GM19023 (cell line): ENCODE results near the gene BTBD19.
A peak's percentile ranks its signal among the peaks of the same experiment; 100 is the strongest.
"Not testable (repeated sequence)": the region's sequence is repeated elsewhere in the genome, so short reads cannot be mapped to it uniquely, and the experiment has no call there.

Experiments
- ATAC-seq: cut with Tn5 transposase; IDR thresholded peaks from one replicate; pipeline ENCODE4 v1.9.1; 2021; ENCODE audit warnings: mild to moderate bottlenecking, moderate library complexity; ENCODE audit not compliant: unreplicated experiment

The BTBD19 gene

DNA sequence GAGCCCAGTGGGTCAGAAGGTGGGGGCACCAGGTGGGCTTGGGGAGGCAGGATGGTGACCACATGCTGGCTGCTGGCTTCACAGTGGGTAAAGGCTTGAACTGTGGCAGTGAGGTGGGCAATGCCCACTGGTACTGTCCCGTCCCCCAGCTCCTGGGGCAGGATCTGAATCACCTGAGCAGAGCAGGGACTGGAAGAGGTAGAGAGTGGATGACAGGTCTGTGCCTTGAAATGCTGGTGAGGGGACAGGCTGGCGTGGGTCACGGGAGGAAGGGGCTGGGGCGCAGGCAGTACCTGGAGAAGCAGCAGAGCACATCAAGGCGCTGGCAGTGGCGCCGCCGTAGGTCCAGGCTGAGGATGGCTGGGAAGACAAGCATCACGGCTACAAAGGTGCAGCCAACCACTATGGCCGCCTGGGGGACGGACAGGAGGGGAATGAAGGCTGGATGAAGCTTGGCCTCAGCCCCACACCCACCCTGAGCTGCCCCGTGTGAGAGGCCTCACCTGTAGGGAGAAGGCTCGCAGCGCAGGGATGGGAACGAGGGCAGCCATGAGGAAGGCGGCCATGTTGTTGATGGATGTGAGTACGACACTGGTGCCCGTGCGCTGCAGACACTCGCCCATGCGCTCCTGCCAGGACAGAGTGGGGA lies 19.8 kb downstream of the BTBD19 start:
- no peak for ATAC-seq

DNA sequence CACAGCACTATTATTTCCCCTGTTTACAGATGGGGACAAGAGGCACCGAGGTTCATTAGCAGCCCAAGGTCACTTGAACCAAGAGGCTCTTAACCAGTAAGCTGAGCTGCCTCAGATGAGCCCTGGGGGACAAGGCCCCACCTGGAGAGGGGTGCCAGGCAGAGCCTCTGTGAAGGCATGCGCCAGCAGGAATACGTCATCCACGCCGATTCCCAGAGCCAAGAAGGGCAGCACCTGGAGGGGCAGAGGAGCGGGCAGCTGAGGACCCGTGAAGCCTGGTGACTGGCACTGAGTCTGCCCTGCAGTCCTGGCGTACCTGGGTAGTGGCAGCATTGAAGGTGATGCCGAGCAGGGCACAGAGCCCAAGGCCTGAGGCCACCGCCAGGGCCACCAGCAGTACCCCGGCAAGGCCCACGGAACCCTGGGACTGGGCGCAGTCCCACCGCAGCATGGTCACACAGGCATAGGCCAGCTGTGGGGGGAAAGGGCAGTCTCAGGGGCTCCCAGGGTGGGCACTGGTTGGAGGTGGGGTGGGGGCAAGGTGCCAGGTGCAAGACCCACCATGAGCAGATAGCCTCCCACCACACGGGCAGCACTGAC lies 20.6 kb downstream of the BTBD19 start:
- ATAC-seq, result no peak

- ATAC-seq, result no peak
Measured at GRCh38 chr1:44829506-44830384, 21.4 kb downstream of the BTBD19 start.

DNA sequence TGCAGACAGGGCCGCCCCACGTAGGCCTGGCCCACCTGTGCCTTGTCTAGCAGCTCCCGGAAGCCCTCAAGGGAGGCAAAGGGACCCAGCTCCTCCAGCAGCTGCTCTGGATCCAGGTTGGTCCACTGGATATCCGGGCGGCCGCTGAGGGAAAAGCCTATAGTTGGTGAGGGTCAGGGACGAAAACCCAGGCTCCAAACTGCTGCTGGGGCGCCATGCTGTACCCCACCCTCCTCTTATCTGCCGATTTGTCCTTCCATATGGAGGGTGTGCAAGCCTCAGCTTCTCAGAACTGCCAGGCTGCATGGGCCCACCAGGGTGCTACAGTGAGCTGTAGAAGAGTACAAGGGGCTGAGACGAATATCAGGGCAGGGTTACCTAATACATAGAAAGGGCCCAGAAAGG lies 22.6 kb downstream of the BTBD19 start:
- ATAC-seq, result no peak

DNA sequence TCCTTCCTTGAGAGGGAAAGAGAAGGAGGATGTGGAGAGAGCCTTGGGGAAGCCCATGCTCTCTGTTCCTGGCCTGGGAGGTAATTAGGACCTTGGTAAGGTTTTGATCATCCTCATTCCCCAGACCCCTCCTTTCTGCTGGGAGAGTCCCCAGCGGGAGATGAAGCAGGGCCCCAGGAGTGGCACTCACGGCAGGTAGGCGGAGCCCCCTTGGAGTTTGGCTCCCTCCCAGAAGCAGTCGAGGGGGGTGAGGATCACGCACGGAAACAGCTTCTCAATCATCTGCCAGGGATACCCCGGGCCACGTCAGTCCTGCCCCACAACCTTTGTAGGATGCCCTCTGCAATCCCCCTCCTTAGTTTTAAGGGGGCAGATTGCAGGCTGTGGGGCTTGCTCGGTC lies 23.2 kb downstream of the BTBD19 start:
- no peak for ATAC-seq

DNA sequence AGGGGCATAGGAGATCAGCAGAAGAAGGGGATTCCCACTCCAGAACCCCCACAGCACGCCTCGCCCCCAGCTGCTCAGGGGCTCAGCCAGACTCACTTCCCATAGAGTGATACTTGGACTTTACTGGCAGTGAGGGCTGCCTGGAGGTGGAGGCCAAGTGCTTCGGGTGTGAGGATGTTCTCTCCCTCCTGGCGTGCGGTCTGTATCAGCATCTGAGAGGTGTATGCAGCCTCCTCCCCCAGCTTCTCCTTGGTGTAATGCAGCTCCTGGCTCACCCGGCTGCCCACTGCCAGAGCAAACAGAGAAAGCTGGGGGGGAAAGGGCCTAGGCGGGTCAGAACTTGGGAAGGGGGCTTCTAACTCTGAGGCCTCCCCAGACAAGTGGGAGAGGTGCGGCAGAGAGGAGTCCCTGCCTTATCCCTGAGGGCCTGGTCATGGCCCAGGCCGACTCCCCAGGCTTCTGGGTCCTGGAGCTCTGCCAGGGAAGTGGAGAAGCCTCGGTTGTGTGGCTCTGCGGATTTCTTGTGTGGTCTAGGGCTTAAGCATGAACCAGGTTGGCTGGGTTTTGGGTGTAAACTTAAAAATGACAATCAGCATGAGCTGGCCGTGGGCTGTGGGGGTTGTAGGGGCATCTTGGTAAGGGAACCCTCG lies 23.9 kb downstream of the BTBD19 start:
- no peak for ATAC-seq

DNA sequence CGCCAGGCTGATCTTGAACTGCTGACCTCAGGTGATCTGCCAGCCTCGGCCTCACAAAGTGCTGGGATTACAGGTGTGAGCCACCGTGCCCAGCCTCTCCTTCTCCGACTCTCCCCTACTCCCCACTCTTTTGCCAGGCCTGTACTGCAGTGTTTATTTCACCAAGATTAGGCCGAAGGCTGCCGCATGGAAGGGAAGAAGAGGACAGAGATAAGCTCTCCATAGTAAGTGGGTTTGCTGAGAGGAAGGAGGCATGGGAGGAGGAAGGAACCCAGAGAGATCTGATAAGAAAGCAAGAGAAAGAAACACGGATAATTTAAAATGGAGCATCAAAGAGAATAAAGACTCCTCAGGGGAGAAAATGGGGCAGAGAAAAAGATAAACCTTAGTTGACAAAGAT lies 26.0 kb downstream of the BTBD19 start:
- ATAC-seq, result no peak

DNA sequence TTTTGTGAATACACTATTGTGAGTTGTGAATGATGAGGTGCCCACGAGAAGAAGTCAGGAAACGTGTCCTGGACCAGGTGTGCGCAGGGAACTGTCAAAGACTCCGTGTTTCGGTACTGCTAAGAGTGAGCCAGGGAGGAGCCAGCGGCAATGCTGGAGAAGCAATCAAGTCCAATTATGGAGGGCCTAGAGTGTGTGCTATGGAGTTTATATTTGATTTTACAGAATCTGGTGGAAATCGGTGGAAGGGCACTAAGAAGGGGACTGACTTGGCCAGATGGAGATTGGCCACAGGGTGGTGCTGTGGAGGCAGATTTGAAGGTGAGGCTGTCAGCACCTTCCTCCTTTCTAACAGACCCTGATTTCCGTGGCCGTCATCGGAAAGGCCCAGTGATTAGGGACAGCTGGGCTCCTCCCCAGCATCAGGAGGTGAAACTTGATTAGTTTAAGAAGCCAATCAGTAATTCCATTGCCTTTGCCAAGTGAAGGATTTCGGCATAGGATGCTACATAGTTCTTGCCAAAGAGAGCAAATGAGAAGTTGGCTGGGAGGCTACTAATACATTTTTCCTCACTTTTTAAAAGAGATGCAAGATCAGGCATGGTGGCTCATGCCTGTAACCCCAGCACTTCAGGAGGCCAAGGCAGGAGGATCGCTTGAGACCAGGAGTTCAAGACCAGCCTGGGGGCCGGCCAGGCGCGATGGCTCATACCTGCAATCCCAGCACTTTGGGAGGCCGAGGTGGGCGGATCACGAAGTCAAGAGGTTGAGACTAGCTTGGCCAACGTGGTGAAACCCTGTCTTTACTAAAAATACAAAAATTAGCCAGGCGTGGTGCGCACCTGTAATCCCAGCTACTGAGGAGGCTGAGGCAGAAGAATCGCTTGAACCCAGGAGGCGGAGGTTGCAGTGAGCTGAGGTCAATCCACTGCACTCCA lies 27.7 kb downstream of the BTBD19 start:
- ATAC-seq, result peak; percentile 74

DNA sequence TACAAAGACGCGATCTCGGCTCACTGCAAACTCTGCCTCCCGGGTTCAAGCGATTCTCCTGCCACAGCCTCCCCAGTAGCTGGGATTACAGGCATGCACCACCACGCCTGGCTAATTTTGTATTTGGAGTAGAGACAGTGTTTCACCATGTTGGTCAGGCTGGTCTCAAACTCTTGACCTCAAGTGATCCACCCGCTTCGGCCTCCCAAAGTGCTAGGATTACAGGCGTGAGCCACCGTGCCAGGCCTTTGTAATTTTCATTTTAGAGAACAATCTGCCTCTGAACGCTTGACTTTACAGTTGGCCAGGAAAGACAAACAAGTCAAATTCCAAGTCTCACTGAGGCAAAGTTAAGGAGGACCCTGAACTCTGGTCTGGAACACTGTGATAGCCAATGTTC lies 30.0 kb downstream of the BTBD19 start:
- ATAC-seq, result not testable (repeated sequence)

DNA sequence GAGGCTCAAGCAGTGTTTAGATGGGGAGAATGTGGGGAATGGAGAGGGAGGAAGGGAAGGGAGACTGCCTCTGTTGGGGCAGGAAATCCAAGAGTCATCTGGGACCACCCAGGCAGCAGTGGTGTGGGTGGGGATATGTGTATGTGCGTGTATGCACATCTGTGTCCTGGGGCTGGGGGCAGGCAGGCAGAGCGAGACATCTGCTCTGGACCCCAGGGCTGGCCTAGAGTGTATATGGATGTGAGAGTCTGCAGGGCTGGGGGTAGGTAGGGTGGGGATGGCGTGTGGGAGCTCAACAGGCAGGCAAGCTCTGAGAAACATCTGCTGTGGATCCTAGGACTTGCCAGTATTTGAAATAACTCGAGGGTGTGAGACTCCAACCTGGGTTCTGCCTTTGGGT lies 31.3 kb downstream of the BTBD19 start:
- no peak for ATAC-seq

DNA sequence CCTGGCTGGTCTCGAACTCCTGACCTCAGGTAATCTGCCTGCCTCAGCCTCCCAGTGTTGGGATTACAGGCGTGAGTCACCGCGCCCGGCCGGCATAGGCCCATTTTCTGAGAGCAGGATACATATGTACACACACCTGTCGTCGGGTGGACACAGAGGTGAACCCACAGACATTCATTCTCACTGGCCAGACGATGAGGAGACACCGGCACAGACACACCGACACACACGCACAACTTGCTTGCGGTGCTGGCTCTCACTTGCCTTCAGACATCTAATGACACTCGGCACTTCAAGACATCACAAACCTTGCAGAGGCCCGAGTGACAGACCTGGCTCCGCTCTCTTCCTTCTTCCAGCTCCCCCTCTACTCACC lies 34.2 kb downstream of the BTBD19 start:
- ATAC-seq, result no peak

DNA sequence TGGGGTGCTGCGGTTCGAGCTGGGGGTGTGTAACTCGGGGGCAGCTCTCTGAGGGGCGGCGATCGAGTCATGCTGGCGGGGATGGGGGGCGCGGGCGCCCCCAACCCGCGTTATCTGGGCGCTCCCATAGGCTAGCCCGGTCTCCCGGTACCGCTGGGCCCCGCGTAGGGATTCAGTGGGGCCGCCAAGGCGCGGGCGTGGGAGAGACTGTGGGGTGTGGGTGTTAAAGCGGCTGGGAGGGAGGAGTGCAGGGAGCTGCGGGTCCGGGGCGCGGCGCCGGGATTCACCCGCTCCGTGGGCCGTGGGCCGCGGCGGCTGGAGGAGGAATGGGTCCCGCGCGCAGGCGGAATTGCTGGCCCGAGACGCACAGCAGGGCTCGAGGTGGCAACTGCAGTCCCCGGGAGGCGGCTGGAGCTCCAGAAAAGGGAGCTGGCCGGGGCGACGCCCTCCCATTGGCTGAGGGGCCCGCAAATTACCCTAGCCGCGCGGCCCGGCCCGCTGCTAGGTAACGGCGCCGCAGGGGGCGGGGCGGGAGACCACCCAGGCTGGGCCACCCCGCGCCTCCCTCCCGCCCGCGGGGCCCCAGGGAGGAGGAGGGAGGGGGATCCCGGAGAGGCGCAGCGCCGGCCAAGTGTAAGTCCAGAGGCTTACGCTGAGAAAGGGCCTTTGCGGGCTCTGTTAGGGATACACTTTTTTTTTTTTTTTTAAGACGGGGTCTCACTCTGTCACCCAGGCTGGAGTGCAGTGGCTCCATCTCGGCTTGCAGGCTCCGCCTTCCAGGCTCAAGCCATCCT lies 34.7 kb downstream of the BTBD19 start, which contains the start of gene PTCH2:
TSS of gene PTCH2 (minus strand) at position 392 of the 794 bp plus-strand sequence. CDS start at position 71, 321 bp downstream.
- no peak for ATAC-seq

DNA sequence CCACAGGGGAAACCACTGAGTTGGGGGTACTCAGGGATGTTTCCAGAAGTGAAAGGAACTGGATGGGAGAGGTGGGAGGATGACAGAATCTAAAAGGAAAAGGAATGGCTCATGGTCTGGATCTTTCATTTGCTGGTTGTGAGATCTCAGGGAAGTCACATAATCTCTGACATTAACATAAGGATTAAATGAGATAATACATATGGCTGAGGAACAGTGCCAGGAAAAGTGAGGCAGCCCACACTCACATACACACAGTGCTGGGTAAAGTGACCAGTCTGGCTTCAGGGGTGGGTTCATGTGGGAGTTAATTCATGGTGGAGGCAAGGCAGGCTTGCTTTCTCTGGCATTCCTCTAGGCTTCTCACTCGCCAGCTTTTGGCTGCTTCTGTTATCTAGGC lies 38.7 kb downstream of the BTBD19 start:
- no peak for ATAC-seq

DNA sequence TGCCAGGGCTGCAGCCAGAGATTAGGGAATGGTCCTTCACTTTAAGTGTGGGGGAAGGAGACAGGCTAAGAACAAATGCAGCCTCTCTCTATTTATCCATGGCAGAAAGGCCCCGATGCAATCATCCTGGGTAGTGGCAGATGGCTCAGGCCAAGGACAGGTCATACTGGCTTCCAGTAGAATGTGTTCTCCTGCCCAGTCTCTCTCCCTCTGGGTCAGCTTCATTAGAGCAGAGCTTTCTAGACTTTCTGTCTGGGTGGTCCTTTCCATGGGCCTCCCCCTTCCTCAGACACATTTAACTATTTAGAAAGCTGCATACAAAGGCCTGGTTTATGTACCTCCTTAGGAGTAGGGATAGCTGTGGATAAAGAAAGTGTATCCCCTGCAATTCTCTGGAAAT lies 39.5 kb downstream of the BTBD19 start:
- ATAC-seq, result no peak

- no peak for ATAC-seq
Measured at GRCh38 chr1:44848456-44849181, 40.3 kb downstream of the BTBD19 start.

DNA sequence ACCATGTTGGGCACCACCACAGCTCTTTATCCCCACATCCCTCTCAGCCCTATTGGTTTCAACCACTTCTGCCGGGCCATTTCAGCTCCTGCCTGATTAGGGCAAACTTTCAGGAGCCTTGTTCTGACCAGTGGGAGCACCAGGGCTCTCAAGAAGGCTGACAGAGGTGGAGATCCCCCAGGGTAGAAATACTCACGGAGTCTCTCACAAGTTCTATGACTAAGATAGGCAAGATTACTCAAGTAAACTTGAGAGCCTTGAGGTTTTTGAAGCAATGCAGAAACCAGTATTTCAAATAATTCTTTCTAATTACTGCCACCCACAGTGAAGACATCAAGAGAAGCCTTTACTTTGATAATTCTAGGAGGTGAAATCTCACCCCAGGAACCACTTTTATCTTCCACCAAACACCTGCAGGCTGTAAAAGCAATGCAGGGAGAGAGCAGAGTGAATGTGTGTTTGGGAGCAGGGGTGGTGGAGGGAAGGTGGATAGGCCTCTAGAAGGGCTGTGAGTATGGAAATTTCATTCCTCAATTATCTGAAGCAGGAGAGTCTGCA lies 41.3 kb downstream of the BTBD19 start:
- no peak for ATAC-seq

DNA sequence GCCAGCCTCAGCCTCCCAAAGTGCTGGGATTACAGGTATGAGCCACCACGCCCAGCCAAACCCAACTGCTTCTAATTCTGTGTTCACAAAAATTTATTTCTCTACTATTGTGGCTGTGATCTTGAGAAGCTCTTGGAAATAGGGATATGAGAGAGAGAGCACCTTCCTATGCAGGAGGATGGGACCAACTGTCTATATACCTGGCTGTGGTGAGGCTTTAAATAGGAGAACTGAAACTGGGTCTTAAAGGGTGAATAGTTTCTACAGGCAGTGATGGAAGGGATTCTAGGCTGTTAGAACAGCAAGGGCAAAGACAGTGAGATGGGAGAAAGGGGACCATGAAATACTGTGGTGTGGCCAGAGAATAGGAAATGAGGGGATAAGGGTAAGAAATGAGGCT lies 43.0 kb downstream of the BTBD19 start:
- no peak for ATAC-seq

GRCh38 chr1:44853201-44853600 lies 44.9 kb downstream of the BTBD19 start:
- no peak for ATAC-seq

DNA sequence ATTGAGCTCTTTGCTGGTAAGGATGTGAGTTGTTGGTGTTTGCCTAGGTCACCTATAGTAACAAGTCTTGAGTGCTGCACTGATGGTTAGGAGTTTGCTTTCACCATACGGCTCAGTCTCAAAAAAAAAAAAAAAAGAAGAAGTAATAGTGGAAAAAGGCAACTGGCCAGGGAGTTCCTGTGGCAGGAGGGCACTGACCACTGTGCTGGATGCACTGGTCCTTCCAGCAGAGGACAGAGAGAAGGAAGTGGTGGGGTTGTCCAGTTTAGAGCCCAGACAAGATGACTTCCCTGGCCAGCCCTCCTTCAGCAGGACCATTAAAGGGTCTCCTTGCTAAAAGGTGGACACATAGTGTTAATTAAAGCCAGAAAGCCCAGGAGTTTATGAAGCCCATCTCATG lies 46.6 kb downstream of the BTBD19 start:
- ATAC-seq, result no peak
